GM18867 (cell line): Measurements from ENCODE around the gene RDX.
"Not testable (repeated sequence)": the region's sequence is repeated elsewhere in the genome, so short reads cannot be mapped to it uniquely, and the experiment has no call there.

ENCODE experiments used
- ATAC-seq: cut with Tn5 transposase; IDR thresholded peaks from one replicate; pipeline ENCODE4 v1.9.1; 2021; ENCODE audit warnings: mild to moderate bottlenecking, moderate library complexity; ENCODE audit not compliant: unreplicated experiment

The RDX gene

DNA sequence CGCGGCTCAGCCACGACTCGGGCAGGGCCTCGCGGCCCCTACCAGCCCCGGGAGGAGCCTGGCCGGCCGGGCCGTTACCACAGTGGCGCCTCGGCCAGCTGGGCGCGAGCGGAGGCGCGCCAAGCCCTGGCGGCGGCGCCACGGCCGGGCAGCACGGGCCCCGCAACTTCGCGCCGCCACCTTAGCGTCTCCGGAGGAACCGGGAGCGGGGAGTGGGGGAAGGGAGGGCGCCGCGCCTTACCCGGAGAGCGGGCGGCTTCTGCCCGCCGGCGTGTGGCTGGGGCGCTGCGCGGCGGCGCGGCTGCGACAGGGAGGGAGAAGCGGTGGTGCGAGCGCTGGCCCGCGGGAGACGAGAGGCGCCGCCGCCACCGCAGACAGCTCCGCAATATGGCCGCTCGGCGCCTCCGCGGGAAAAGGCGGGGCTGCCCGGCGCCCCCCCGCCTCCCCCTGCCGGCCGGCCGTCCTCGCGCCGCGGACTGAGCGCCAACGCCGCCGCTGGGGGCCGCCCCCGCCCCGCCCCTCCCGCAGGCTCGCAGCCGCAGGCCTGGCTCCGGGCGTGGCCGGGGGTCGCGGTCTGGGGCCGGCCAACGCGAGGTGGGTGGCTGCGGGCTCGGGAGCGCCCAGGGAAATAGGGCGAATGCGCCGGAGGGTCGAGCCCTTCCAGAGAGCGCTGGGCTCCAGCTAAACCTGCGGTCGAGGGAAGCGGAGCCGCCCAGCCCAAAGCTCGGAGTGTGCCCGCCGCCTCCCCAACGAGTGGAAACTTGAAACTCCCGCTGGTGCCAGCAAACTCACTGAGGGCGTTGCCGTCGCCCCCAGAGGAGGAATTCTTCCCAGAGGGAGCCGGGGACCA lies at the start of gene RDX:
Gene RDX, minus strand, starts transcription at position 389 of the 850 bp plus-strand sequence. CDS start 16,922 bp downstream, outside the sequence.
- ATAC-seq, result peak; percentile 77

DNA sequence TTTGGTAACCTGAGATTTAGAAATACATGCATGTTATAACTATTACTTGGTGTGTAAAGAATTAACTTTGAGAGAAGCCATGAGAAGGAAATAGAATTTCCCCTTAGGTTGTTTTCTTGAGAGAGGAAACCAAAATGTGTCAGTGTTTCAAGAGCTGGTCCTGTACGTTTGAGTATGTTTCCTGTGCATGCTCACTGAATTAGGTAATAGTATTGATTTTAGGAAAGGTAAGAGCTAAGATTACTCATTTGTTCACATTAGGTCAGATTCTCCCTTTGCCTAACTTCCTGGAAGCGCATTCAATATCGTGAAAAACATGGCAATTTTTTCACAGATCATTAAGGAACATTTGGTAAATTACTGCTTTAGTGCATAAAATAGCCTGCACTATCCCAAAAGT lies 49.3 kb upstream of the RDX start:
- peak; percentile 47 for ATAC-seq

DNA sequence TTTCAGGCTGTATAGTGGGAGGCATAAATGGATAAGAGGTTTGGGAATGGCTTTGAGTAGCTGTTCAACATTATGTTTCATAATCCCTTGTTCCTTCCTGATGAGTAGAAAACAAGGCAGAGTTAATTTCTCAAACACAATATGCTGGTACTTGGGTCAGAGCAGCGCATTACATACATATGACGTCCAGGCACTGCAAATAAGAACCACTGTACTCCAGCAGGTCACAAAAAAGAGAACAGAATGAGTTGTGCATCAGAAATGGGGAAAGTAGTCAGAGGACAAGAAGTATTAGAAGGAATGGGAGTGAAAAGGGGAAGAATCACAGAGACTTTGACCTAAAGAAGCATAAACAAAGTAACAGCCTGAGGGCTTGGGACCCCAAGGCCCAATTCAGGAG lies 44.0 kb upstream of the RDX start:
- ATAC-seq, result no peak

DNA sequence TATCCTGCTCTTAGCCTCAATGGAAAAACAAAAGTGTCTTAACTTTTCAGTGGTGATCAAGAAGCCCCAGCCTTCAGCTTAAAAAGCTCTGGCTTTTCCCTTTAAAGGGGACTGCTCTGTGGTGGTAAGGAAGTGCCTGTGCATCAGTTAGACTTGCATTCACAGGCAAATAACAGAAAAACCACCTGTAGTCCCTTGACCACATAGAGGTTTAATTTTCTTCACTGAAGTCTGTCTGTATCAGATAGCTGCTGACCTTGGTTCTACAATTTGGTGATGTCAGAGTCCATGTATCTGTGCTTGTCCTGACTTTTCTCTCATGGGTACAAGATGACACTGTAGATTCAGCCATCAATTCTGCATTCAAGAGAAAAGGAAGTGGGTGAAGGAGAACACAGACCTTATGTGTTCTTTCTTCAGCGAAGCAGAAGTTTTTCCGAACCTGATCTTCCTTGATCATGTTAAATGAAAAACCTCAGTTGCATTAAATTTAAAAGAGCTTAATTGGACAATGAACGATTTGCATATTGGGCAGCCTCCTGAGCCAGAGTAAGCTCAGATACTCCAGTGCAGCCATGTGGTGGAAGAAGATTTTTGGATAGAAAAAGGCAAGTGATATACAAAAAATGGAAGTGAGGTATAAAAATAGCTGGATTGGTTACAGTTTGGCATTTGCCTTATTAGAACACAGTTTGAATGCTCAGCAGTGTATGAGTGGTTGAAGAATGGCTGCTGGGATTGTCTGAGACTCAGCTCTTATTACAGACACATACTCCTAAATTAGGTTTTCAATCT lies 43.2 kb upstream of the RDX start:
- no peak for ATAC-seq

DNA sequence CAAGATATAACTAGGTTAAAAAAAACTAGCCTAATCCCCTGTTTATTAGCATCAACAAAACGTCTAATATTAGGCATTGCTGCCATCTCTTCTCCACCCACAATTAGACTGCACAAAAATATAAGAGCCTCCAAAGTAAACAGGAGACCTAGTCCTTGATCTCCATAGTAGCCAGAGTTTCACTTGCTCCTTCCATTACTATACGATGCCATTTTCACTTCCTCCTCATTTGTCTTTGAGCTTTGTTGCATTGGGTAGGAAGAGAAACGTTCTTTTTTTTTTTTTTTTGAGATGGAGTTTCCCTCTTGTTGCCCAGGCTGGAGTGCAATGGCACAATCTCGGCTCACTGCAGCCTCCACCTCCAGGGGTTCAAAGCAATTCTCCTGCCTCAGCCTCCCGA lies 42.3 kb upstream of the RDX start:
- no peak for ATAC-seq

DNA sequence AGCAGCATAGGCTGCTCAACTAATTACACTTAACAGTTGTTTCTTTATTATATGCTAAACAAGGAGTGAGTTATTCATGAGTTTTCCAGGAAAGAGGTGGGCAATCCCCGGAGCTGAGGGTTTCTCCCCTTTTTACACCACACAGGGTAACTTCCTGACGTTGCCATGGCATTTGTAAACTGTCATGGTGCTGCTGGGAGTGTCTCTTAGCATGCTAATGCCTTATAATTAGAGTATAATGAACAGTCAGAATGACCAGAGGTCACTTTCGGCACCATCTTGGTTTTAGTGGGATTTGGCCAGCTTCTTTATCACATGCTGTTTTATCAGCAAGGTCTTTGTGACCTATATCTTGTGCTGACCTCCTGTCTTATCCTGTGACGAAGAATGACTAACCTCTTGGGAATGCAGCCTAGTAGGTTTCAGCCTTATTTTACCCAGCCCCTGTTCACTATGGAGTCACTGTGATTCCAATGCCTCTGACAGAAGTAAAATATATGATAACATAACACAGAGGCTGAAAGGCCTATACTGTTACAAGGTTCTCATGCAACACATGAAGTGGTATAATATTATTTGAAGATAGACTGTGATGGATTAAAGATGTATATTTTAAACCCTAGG lies 41.3 kb upstream of the RDX start:
- ATAC-seq, result no peak

DNA sequence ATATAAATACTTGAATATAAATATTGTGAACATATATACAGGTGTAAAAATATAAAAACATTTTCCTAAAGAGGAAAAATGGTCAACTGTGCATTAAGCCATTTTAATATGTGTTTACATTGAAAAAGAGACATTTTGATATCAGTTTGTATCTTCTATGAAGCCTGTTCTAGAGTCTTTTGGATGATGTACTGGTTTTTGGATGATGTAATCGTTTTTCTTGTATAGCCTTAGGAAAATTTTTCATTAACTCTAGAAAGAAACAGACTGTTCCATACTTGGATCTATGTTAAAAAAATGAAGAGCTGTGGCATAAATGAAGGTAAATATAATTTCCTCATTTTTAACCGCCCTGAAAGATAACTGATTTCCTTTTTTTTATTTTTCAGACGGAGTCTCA lies 39.6 kb upstream of the RDX start:
- ATAC-seq, result no peak

DNA sequence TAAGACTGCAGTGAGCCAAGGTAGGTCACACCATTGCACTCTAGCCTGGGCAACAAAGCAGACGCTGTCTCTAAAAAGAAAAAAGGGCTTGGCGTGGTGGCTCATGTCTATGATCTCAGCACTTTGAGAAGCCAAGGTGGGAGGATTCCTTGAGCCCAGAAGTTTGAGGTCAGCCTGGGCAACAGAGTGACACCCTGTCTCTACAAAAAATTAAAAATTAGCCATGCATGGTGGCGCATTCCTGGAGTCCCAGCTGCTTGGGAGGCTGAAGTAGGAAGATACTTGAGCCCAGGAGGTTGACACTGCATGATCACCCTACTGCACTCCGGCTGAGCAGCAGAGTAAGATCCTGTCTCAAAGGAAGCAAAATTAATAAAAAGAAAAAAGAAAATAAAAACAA lies 38.9 kb upstream of the RDX start:
- no peak for ATAC-seq

DNA sequence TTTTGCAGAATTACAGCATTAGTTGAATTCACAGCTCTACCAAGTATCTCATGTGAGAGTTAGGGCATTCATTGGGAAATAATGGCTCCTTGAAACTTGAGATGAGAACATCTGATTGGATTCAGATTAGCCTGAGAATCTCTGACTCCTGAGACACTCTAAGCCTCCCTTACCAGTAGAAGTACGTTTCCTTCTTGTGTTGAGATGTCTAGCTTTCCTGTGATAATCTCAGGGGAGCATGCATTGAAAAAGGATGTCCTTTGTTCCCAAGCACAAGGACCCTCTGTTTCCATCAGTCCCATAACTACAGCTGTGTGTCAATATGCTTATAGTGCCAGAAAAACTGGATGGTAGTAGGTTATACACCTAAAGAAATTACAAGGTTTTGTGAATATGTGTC lies 35.2 kb upstream of the RDX start:
- no peak for ATAC-seq

DNA sequence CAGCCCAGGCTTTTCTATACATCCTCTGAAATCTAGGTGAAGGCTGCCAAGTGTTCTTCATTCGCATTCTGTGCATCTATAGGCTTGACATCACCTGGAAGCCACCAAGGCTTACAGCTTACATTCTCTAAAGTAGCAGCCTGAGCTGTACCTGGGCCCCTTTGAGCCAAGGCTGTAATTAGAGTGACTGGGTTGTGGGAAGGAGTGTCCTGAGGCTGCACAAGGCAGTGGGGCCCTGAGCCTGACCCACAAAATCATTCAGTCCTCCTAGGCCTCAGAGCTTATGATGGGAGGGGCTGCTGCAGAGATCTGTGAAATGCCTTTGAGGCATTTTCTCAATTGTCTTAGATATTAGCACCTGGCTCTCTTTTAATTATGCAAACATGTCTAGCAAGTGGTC lies 33.0 kb upstream of the RDX start:
- ATAC-seq, result no peak

DNA sequence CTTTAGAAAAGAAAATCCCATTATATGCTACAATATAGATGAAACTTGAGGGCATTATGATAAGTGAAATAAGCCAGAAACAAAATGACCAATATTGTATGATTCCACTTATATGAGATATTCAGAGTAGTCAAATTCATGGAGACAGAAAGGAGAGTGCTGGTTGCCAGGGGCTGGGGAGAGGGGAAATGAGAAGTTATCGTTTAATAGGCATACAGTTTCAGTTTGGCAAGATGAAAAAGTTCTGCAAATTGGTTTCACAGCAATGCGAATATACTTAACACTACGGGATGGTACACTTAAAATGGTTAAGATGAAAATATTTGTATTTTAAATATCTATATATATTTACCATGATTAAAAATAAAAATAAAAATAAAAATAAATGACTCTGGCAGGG lies 31.1 kb upstream of the RDX start:
- ATAC-seq, result peak; percentile 31

DNA sequence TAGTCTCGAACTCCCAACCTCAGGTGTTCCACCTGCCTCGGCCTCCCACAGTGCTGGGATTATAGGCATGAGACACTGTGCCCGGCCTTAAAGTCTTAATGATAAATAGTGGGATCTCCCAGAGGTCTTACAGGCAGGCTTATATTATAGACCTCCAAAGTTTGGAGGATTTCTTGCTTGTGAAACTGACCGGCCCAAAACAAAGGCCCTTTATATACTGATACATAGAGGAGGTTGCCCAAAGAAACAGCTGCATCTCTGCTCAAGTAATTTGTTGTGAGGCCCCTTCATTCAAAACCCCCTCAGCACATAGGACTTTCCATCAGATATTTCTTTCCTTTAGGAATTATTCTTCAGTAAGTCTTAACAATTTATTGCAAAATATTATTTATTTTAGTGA lies 27.4 kb upstream of the RDX start:
- ATAC-seq, result no peak

DNA sequence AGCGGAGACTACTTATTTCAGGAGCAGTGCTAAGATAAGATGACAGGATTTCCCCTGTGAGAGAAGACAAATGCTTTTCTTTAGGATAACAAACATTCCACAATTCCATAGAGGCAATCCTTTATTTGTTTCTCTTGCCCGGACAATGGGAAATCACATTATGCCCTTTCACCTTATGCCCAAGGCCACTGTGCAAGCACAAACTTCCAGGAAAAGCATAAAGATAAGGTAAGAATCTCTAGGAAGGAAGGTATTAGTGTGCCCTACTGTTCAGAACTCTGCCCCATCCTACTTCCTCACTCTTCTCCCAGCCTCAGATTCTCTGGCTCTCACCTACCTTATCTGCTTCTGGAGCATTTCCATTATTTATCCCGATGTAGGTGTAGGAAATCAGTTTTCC lies 23.1 kb upstream of the RDX start:
- ATAC-seq, result no peak

DNA sequence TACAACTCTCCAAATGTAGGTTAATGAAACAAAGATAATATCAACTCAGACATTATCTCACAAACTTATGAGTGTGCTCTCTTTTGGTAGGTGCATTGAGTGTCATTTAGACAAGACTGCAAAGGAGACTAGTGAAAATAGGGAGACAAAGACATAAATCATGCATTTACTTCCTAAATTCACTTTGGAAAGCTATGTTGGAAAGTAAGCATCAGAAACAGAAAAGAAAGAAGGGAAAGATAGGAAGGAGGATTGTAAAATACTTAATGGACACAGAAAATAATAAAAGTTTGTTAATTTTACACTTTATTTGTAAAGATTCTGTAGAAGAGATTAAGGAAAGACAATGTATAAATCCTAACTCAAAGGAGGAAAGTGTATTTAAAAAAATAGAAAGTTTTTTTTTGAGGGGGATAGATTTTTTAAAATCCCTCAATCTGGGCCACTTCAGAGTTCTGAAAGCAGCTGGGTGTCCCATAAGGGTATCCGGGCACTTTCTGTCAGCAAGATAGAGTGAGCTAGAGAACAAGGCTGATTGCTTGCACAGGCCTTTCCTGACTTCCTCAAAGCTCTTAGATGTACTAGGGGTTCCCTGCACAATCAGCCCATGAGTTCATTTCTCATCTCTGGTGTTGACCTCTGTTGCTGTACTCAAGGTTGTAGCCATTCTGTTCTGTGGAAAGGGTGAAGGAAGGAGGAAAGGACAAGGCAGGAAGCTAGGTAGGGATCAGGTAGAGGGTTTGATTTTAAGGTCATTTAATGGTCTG lies 22.4 kb upstream of the RDX start:
- no peak for ATAC-seq

DNA sequence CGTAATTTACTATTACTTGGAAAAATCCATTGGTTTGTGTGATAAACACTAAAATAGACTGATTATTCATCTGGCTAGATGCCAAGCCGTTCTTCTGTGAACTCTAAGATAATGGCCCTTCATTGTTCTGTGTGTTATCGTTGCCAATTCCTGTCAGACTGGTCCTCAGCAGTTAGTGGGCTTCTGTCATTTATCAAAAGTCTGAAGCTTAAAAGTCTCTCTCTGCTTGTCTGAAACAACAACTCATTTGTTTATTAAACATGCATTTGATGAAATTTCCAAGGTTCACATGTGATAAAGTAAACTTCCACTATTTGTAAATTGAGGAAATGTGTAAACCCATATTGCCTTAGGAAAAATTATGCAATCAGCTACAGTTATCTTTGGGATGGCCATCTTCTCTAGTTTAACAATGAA lies 21.1 kb upstream of the RDX start:
- ATAC-seq, result no peak

DNA sequence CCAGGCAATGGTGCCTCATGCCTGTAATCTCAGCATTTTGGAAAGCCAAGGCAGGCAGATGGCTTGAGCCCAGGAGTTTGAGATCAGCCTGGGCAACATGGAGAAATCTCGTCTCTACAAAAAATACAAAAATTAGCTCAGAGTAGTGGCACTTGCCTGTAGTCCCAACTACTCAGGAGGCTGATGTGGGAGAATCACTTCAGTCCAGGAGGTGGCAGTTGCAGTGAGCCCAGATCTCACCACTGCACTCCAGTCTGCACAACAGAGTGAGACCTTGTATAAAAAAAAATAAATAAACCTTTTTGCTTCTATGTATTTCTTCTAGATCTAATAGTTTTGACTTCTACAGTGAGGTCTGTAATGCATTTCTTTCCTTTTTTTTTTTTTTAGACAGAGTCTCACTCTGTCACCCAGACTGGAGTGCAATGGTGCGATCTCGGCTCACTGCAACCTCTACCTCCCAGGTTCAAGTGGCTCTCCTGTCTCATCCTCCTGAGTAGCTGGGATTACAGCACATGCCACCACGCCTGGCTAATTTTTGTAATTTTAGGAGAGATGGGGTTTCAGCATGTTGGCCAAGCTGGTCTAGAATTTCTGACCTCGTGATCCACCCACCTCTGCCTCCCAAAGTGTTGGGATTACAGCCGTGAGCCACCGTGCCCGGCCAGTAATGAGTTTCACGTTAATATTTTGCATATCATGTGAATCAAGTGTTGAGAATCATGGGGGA lies 18.1 kb upstream of the RDX start:
- no peak for ATAC-seq

DNA sequence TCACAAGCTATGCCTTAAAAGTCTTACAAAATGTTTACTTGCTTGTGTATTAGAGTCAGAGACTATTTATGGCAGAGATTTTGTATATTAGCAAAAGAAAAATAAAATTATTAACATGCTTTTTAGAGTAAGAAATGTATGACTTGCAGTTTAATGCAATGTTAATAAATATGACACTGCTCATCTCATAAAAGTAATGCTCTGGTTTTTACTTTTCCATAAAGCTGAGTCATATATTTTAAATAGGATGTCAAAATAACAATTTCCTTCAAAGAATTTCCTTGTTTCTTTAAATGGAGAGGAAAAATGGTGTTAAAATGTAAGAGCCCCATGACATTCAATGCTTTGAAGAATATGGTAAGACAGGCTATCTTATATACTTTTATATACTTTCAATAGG lies 16.3 kb upstream of the RDX start:
- no peak for ATAC-seq

DNA sequence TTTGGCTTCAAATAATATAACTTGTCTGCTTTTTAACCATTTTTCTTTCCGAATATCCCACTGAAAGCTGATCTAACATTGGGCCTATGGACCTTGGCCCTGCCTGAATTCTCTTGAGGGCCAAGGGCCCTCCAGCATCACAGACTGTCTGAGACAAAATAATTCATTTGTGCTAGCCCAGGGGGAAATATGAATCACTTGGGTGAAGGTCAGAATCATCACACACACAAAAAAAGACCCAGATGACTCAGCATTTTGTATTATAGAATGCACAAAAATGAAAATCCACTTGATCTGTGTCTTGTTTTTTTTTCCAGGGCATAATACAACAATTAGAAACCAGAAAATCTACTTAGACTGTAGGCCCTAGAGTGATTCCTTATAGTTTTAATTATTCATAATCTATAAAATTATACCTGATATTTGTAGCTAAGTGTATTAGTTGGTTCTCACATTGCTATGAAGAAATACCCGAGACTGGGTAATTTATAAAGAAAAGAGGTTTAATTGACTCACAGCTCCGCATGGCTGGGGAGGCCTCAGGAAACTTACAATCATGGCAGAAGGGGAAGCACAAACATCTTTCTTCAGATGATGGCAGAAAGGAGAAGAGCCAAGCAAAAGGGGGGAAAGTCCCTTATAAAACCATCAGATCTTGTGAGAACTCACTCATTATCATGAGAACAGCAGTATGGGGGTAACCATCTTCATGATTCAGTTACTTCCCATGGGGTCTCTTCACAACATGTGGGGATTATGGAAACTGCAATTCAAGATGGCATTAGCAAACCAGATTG lies 15.6 kb upstream of the RDX start:
- ATAC-seq, result no peak

DNA sequence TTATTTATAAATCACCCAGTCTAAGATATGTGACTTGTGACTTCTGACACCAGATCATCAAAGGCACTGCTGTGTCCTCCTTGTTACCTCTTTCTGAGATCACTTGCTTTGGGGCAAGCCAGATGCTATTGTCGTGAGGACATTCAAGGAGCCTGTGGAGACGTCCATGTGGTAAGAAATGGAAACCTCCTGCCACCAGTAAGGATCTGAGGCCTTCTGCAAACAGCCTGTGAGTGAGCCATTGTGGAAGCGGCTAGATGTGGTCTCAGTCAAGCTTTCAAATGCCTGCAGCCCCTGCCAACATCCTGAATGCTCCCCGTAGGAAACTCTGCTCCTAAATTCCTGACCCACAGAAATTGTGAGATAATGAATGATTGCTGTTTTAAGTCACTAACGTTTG lies 11.7 kb upstream of the RDX start:
- no peak for ATAC-seq

DNA sequence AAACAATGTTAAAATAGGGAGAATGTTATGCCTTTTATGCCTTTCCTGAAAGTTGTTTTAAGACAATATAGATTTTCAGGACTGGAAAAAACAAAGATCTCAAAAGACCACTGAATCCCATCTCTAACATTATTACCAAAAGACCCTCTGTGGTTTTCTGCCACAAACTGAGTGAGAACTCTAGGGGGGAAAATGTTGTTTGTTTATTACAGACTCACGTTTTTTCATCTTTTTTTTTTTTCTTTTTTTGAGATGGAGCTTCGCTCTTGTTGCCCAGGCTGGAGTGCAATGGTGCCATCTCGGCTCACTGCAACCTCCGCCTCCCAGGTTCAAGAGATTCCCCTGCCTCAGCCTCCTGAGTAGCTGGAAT lies 9.6 kb upstream of the RDX start:
- not testable (repeated sequence) for ATAC-seq
